HepG2 (cell line): ENCODE results near the gene QSOX2.

Experiments
- ATF1 ChIP-seq: IDR thresholded peaks from 2 replicates; pipeline ENCODE4 v1.6.1; 2016; ENCODE audit warnings: mild to moderate bottlenecking, control low read depth
- POLR2A ChIP-seq, 2 experiments: IDR thresholded peaks; 2 replicates each; pipeline ENCODE4 v1.6.1; 2011; ENCODE audit warnings: low read depth in 2 of 2, low read length in 2 of 2, mild to moderate bottlenecking in 1 of 2, moderate library complexity in 1 of 2; ENCODE audit not compliant: insufficient read depth in 1 of 2
- ZBTB34 ChIP-seq: sonication (generic); formaldehyde crosslinking; IDR thresholded peaks from 2 replicates; pipeline ENCODE4 v1.8.0; 2022; ENCODE audit warnings: mild to moderate bottlenecking, missing genetic modification reagents
- TF ChIP-seq, protein P1 (sequence below): sonication (generic); formaldehyde crosslinking; IDR thresholded peaks from 2 replicates; pipeline ENCODE4 v1.5.1; 2020; ENCODE audit warnings: mild to moderate bottlenecking, missing genetic modification reagents

GRCh38 chr9:136250676-136251075, 5.1 kb upstream of the QSOX2 start:
- TF ChIP-seq POLR2A (IDR thresholded peaks at IDR 0.05; ENCODE audit: insufficient read depth in 1 of 2, low read depth in 2 of 2, low read length in 2 of 2) (no peak), ZBTB34 (CRISPR knock-in tag) (no peak), ATF1 (no peak)
- TF ChIP-seq, protein P1, sequence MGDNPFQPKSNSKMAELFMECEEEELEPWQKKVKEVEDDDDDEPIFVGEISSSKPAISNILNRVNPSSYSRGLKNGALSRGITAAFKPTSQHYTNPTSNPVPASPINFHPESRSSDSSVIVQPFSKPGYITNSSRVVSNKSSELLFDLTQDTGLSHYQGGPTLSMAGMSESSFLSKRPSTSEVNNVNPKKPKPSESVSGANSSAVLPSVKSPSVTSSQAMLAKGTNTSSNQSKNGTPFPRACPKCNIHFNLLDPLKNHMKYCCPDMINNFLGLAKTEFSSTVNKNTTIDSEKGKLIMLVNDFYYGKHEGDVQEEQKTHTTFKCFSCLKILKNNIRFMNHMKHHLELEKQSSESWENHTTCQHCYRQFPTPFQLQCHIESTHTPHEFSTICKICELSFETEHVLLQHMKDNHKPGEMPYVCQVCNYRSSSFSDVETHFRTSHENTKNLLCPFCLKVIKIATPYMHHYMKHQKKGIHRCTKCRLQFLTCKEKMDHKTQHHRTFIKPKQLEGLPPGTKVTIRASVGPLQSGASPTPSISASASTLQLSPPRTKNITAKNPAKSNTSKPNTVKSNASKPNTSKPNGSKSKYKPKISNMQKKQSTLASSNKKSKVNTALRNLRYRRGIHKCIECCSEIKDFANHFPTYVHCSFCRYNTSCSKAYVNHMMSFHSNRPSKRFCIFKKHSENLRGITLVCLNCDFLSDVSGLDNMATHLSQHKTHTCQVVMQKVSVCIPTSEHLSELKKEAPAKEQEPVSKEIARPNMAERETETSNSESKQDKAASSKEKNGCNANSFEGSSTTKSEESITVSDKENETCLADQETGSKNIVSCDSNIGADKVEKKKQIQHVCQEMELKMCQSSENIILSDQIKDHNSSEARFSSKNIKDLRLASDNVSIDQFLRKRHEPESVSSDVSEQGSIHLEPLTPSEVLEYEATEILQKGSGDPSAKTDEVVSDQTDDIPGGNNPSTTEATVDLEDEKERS (CRISPR knock-in tag), result no peak
